ENCODE data around the gene SPARC. TPM values are rescaled to one million over a fixed set of nuclear protein-coding genes. Genes with fewer than 3 reads are reported as not detected.

Gene SPARC
- total and polyA plus RNA-seq, 2 donors (not counting 1 experiment from before 2014, with no cell fraction given) = 0.45 TPM; not detected in 1

- H3K4me1 Mint-ChIP-seq = no peaks in the 10 kb centered on the region
- Histone ChIP-seq H3K9ac (ENCODE audit: low read length) (no peak overlapping the region), H3K27me3 (replicated peaks in 1 of 4; ENCODE audit: control extremely low read depth in 1 of 4, control insufficient read depth in 3 of 4, insufficient read depth in 4 of 4, low read length in 3 of 4) (peaks cover 0 to 17% (median 2%) of the 10 kb centered on the region in 4 experiments), H3K27ac (ENCODE audit: low read length in 2 of 2) (no peak overlapping the region), H3K9me3 (ENCODE audit: control extremely low read depth in 1 of 3, control insufficient read depth in 2 of 3, insufficient read depth in 1 of 3, low read length in 2 of 3) (no peaks in the 10 kb centered on the region), H3K4me1 (ENCODE audit: control insufficient read depth in 2 of 2, insufficient read depth in 2 of 2, low read length in 2 of 2) (no peaks in the 10 kb centered on the region), H2AFZ (ENCODE audit: insufficient read depth, low read depth, low read length, poor library complexity, severe bottlenecking) (no peak overlapping the region), H3K79me2 (ENCODE audit: control insufficient read depth, insufficient read depth, low read length) (no peaks in the 10 kb centered on the region), H3K4me2 (replicated peaks; ENCODE audit: low read depth, low read length, poor library complexity, severe bottlenecking) (no peak overlapping the region), H3K36me3 (replicated peaks in 1 of 2; ENCODE audit: control extremely low read depth in 1 of 2, control insufficient read depth in 1 of 2, extremely low read depth in 1 of 2, insufficient read depth in 2 of 2, low read length in 1 of 2) (no peaks in the 10 kb centered on the region), H3K4me3 (ENCODE audit: control extremely low read depth in 1 of 5, extremely low read depth in 1 of 5, insufficient read depth in 1 of 5, low read depth in 2 of 5, low read length in 4 of 5) (no peak overlapping the region), H4K20me1 (ENCODE audit: control insufficient read depth, insufficient read depth, low read length, poor library complexity, severe bottlenecking) (no peaks in the 10 kb centered on the region)
- H3K27me3 Mint-ChIP-seq = peaks cover 33% of the 10 kb centered on the region
- ChIA-PET POLR2A (no interaction called here), CTCF (no interaction called here)
- no peak overlapping the region for H3K4me3 Mint-ChIP-seq
- no peak for ATAC-seq (ENCODE audit: low read depth)
- DNase-seq = no peak
- no peak overlapping the region for H3K27ac Mint-ChIP-seq
- intact Hi-C loops (cut with micrococcal nuclease) = no loop called here
- TF ChIP-seq EZH2 (IDR thresholded peaks at IDR 0.05; ENCODE audit: borderline replicate concordance, insufficient read depth, low read depth, low read length, poor library complexity, severe bottlenecking) (no peak), CTCF (IDR thresholded peaks at IDR 0.05) (no peak)
- WGBS (ENCODE audit: insufficient coverage) = 93% methylated on average over 4 of the region's 8 CpGs
- no peaks in the 10 kb centered on the region for H3K9me3 Mint-ChIP-seq (ENCODE audit: insufficient read depth)
These were observed 62.2 kb downstream of the SPARC start for GRCh38 chr5:151624476-151624875.

- ATAC-seq (ENCODE audit: low read depth) = no peak
These were observed 64.2 kb downstream of the SPARC start for GRCh38 chr5:151622367-151623088.

More at GRCh38 chr5:151622367-151623088, 64.2 kb downstream of the SPARC start:
- WGBS (ENCODE audit: insufficient coverage) = 81% methylated on average over 12 of the region's 12 CpGs
- H3K36me3 ChIP-seq (replicated peaks in 1 of 2; ENCODE audit: control extremely low read depth in 1 of 2, control insufficient read depth in 1 of 2, extremely low read depth in 1 of 2, insufficient read depth in 2 of 2, low read length in 1 of 2) = no peaks in the 10 kb centered on the region
- Mint-ChIP-seq H3K27ac (no peak overlapping the region), H3K4me3 (no peak overlapping the region), H3K4me1 (no peaks in the 10 kb centered on the region), H3K27me3 (peaks cover 40% of the 10 kb centered on the region), H3K9me3 (ENCODE audit: insufficient read depth) (no peaks in the 10 kb centered on the region)
- no peak overlapping the region for H2AFZ ChIP-seq (ENCODE audit: insufficient read depth, low read depth, low read length, poor library complexity, severe bottlenecking)
- no peaks in the 10 kb centered on the region for H4K20me1 ChIP-seq (ENCODE audit: control insufficient read depth, insufficient read depth, low read length, poor library complexity, severe bottlenecking)
- no peak overlapping the region for H3K9ac ChIP-seq (ENCODE audit: low read length)
- no peaks in the 10 kb centered on the region for H3K79me2 ChIP-seq (ENCODE audit: control insufficient read depth, insufficient read depth, low read length)
- no peak overlapping the region for H3K4me2 ChIP-seq (replicated peaks; ENCODE audit: low read depth, low read length, poor library complexity, severe bottlenecking)
- H3K4me3 ChIP-seq (ENCODE audit: control extremely low read depth in 1 of 5, extremely low read depth in 1 of 5, insufficient read depth in 1 of 5, low read depth in 2 of 5, low read length in 4 of 5) = no peak overlapping the region
- CTCF ChIA-PET = no interaction called here
- POLR2A ChIA-PET = no interaction called here
- H3K27ac ChIP-seq (ENCODE audit: low read length in 2 of 2) = no peak overlapping the region
- no peak for TF ChIP-seq EZH2 (IDR thresholded peaks at IDR 0.05; ENCODE audit: borderline replicate concordance, insufficient read depth, low read depth, low read length, poor library complexity, severe bottlenecking)
- peaks cover 0 to 21% (median 3%) of the 10 kb centered on the region in 4 experiments for H3K27me3 ChIP-seq (replicated peaks in 1 of 4; ENCODE audit: control extremely low read depth in 1 of 4, control insufficient read depth in 3 of 4, insufficient read depth in 4 of 4, low read length in 3 of 4)
- no peaks in the 10 kb centered on the region for H3K4me1 ChIP-seq (ENCODE audit: control insufficient read depth in 2 of 2, insufficient read depth in 2 of 2, low read length in 2 of 2)
- H3K9me3 ChIP-seq (ENCODE audit: control extremely low read depth in 1 of 3, control insufficient read depth in 2 of 3, insufficient read depth in 1 of 3, low read length in 2 of 3) = no peaks in the 10 kb centered on the region
- DNase-seq = no peak
- intact Hi-C loops (cut with micrococcal nuclease) = no loop called here

Data from B cell (primary cell).